Measurements from ENCODE around the gene GALNS. TPM values are rescaled to one million over a fixed set of nuclear protein-coding genes. Genes with fewer than 3 reads are reported as not detected.

The GALNS gene
- total and polyA plus RNA-seq, 4 donors = 6.8 to 20.6 (median 10.8) TPM

DNA sequence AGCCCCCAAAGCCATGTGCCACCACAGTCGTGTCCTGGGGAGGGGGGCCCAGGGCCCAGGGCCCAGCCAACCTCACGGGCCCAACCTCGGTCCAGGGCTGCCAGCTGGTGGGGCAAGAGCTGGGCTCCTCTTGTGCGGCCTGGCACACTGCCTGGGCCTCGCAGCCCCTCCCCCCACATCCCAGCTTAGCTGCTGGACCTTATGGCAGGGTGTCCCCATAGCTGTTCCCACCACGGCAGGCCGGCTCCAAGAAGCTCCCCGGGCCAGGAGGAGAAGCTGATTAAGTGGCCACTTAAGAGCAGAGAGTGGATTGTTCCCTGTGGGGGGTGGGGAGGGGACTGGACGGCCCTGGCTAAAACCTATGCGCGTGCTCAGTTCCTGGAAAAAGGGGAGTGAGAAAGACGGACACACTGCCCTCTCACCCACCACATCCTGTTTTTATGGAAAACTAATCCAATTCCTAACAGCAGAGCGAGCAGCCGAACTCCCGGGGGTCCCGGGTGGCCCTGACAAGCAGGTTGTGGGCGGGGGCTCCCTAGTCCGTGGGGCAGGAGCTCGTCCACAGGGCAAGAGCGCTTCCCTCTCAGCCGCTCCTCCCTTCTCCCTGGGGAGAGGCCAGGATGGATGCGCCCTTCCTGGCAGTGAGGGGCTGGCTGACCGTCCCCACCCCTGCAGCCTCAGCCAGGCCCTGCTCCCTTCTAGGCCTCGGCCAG, 88.5 kb downstream of the GALNS start:
- peak overlapping the region; percentile 8 to 32 for H3K27ac ChIP-seq (ENCODE audit: low read depth in 1 of 2, low read length in 2 of 2)
- H3K9me3 ChIP-seq (ENCODE audit: control insufficient read depth in 4 of 4, low read length in 3 of 4) = no peaks in the 10 kb centered on the region
- H3K4me3 ChIP-seq (ENCODE audit: low read depth in 1 of 3, low read length in 3 of 3) = no peak overlapping the region
- TF ChIP-seq FOXA1 (IDR thresholded peaks at IDR 0.05) (no peak), NR2F2 (IDR thresholded peaks at IDR 0.05) (peak; percentile 67), HNF4G (IDR thresholded peaks at IDR 0.05) (no peak)
- TF ChIP-seq, protein P1, sequence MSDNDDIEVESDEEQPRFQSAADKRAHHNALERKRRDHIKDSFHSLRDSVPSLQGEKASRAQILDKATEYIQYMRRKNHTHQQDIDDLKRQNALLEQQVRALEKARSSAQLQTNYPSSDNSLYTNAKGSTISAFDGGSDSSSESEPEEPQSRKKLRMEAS (IDR thresholded peaks at IDR 0.05) = no peak
- TF ChIP-seq, protein P2, sequence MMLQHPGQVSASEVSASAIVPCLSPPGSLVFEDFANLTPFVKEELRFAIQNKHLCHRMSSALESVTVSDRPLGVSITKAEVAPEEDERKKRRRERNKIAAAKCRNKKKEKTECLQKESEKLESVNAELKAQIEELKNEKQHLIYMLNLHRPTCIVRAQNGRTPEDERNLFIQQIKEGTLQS (IDR thresholded peaks at IDR 0.05) = no peak
- TF ChIP-seq, protein P3, sequence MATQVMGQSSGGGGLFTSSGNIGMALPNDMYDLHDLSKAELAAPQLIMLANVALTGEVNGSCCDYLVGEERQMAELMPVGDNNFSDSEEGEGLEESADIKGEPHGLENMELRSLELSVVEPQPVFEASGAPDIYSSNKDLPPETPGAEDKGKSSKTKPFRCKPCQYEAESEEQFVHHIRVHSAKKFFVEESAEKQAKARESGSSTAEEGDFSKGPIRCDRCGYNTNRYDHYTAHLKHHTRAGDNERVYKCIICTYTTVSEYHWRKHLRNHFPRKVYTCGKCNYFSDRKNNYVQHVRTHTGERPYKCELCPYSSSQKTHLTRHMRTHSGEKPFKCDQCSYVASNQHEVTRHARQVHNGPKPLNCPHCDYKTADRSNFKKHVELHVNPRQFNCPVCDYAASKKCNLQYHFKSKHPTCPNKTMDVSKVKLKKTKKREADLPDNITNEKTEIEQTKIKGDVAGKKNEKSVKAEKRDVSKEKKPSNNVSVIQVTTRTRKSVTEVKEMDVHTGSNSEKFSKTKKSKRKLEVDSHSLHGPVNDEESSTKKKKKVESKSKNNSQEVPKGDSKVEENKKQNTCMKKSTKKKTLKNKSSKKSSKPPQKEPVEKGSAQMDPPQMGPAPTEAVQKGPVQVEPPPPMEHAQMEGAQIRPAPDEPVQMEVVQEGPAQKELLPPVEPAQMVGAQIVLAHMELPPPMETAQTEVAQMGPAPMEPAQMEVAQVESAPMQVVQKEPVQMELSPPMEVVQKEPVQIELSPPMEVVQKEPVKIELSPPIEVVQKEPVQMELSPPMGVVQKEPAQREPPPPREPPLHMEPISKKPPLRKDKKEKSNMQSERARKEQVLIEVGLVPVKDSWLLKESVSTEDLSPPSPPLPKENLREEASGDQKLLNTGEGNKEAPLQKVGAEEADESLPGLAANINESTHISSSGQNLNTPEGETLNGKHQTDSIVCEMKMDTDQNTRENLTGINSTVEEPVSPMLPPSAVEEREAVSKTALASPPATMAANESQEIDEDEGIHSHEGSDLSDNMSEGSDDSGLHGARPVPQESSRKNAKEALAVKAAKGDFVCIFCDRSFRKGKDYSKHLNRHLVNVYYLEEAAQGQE (IDR thresholded peaks at IDR 0.05) = no peak
- H3K27me3 ChIP-seq (ENCODE audit: control insufficient read depth in 4 of 4, insufficient read depth in 4 of 4, low read length in 3 of 4) = no peaks in the 10 kb centered on the region
- no peaks in the 10 kb centered on the region for H3K36me3 ChIP-seq (ENCODE audit: control insufficient read depth in 4 of 4, insufficient read depth in 3 of 4, low read depth in 1 of 4, low read length in 3 of 4)
- 53% methylated on average over 24 of the region's 24 CpGs for WGBS
- peaks cover 16 to 49% (median 36%) of the 10 kb centered on the region in 4 donors for H3K4me1 ChIP-seq (ENCODE audit: control insufficient read depth in 4 of 4, insufficient read depth in 4 of 4, low read length in 3 of 4)
- H3K9ac ChIP-seq (ENCODE audit: low read depth in 1 of 2, low read length in 2 of 2) = no peak overlapping the region
- no peak for DNase-seq (ENCODE audit: low spot score)

DNA sequence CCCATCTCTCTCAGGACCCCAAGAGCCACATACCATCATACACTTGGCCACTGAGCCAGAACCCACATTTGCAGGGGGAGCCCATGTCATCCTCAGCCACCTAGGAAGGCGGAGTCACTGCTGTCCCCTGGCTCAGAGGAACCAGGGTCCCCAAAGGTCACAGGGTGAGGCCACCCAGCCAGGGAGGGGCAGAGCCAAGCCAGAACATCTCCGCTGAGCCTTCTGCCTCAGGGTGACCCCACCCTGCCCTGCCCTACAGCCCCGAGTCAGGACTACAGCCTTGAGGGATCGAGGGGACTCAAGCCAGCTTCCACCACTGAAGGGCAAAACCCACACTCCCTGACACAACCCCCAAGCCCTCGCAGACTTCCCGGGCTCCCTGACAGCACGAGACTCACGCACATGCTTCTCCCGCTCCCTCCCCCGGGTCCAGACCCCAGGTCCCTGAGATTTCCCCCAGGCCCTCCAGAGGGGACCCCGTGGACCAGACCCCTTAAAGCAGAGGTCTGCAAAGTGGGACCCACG, 89.1 kb downstream of the GALNS start:
- no peaks in the 10 kb centered on the region for H3K9me3 ChIP-seq (ENCODE audit: control insufficient read depth in 4 of 4, low read length in 3 of 4)
- TF ChIP-seq, protein P2 (IDR thresholded peaks at IDR 0.05) = no peak
- TF ChIP-seq TAF1 (conservative IDR thresholded peaks at IDR 0.05) (no peak), RXRA (IDR thresholded peaks at IDR 0.05) (no peak), SP1 (IDR thresholded peaks at IDR 0.05) (no peak), YY1 (IDR thresholded peaks at IDR 0.05) (no peak), NR2F2 (IDR thresholded peaks at IDR 0.05) (no peak), FOXA2 (IDR thresholded peaks at IDR 0.05) (no peak), FOXA1 (IDR thresholded peaks at IDR 0.05) (no peak), HNF4G (IDR thresholded peaks at IDR 0.05) (no peak), GABPA (IDR thresholded peaks at IDR 0.05 in 1 of 2, conservative IDR thresholded peaks at IDR 0.05 in 1 of 2) (no peak)
- TF ChIP-seq, protein P1 (IDR thresholded peaks at IDR 0.05) = no peak
- TF ChIP-seq, protein P4, sequence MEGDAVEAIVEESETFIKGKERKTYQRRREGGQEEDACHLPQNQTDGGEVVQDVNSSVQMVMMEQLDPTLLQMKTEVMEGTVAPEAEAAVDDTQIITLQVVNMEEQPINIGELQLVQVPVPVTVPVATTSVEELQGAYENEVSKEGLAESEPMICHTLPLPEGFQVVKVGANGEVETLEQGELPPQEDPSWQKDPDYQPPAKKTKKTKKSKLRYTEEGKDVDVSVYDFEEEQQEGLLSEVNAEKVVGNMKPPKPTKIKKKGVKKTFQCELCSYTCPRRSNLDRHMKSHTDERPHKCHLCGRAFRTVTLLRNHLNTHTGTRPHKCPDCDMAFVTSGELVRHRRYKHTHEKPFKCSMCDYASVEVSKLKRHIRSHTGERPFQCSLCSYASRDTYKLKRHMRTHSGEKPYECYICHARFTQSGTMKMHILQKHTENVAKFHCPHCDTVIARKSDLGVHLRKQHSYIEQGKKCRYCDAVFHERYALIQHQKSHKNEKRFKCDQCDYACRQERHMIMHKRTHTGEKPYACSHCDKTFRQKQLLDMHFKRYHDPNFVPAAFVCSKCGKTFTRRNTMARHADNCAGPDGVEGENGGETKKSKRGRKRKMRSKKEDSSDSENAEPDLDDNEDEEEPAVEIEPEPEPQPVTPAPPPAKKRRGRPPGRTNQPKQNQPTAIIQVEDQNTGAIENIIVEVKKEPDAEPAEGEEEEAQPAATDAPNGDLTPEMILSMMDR (IDR thresholded peaks at IDR 0.05; ENCODE audit: low read depth, low read length, missing input control) = no peak
- TF ChIP-seq, protein P5, sequence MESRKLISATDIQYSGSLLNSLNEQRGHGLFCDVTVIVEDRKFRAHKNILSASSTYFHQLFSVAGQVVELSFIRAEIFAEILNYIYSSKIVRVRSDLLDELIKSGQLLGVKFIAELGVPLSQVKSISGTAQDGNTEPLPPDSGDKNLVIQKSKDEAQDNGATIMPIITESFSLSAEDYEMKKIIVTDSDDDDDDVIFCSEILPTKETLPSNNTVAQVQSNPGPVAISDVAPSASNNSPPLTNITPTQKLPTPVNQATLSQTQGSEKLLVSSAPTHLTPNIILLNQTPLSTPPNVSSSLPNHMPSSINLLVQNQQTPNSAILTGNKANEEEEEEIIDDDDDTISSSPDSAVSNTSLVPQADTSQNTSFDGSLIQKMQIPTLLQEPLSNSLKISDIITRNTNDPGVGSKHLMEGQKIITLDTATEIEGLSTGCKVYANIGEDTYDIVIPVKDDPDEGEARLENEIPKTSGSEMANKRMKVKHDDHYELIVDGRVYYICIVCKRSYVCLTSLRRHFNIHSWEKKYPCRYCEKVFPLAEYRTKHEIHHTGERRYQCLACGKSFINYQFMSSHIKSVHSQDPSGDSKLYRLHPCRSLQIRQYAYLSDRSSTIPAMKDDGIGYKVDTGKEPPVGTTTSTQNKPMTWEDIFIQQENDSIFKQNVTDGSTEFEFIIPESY (IDR thresholded peaks at IDR 0.05) = no peak
- TF ChIP-seq, protein P3 (IDR thresholded peaks at IDR 0.05) = no peak
- no peak overlapping the region for H3K9ac ChIP-seq (ENCODE audit: low read depth in 1 of 2, low read length in 2 of 2)
- peak; percentile 63 for DNase-seq (ENCODE audit: low spot score)
- WGBS = 77% methylated on average over 12 of the region's 12 CpGs
- H3K4me3 ChIP-seq (ENCODE audit: low read depth in 1 of 3, low read length in 3 of 3) = no peak overlapping the region
- H3K27ac ChIP-seq (ENCODE audit: low read depth in 1 of 2, low read length in 2 of 2) = peak overlapping the region; percentile 8 to 32
- H3K4me1 ChIP-seq (ENCODE audit: control insufficient read depth in 4 of 4, insufficient read depth in 4 of 4, low read length in 3 of 4) = peaks cover 21 to 54% (median 42%) of the 10 kb centered on the region in 4 donors
- H3K36me3 ChIP-seq (ENCODE audit: control insufficient read depth in 4 of 4, insufficient read depth in 3 of 4, low read depth in 1 of 4, low read length in 3 of 4) = no peaks in the 10 kb centered on the region
- H3K27me3 ChIP-seq (ENCODE audit: control insufficient read depth in 4 of 4, insufficient read depth in 4 of 4, low read length in 3 of 4) = no peaks in the 10 kb centered on the region
